ENCODE data around the gene SEPTIN1.

The SEPTIN1 gene

GRCh38 chr16:30335598-30336474, 46.5 kb downstream of the SEPTIN1 start:
- DNase-seq: peak; percentile 34

GRCh38 chr16:30335028-30335597, 47.2 kb downstream of the SEPTIN1 start:
- peak; percentile 73 for DNase-seq

- DNase-seq: peak; percentile 39
These were observed 47.8 kb downstream of the SEPTIN1 start for GRCh38 chr16:30334473-30334989.

Measured in NCI-H1092 treated with DMSO at 0.1 percent for 48 hours (cell line).